Ishikawa (cell line): ENCODE data around the gene COL25A1.

Experiments used
- CEBPB ChIP-seq: IDR thresholded peaks from 2 replicates; pipeline ENCODE4 v1.6.1; 2012
- CREB1 ChIP-seq: IDR thresholded peaks from 2 replicates; pipeline ENCODE4 v1.6.1; 2012; ENCODE audit warnings: low read depth
- EGR1 ChIP-seq: IDR thresholded peaks from 2 replicates; pipeline ENCODE4 v1.6.1; 2012
- EP300 ChIP-seq: IDR thresholded peaks from 2 replicates; pipeline ENCODE4 v1.6.1; 2012; ENCODE audit warnings: borderline replicate concordance
- FOXM1 ChIP-seq: IDR thresholded peaks from 2 replicates; pipeline ENCODE4 v1.6.1; 2012; ENCODE audit warnings: low read depth, borderline replicate concordance
- NFIC ChIP-seq: IDR thresholded peaks from 2 replicates; pipeline ENCODE4 v1.6.1; 2012
- RAD21 ChIP-seq: IDR thresholded peaks from 2 replicates; pipeline ENCODE4 v1.6.1; 2012; ENCODE audit warnings: low read depth
- TAF1 ChIP-seq: IDR thresholded peaks from 2 replicates; pipeline ENCODE4 v1.6.1; 2012; ENCODE audit warnings: low read depth, mild to moderate bottlenecking
- TCF12 ChIP-seq: IDR thresholded peaks from 2 replicates; pipeline ENCODE4 v1.6.1; 2012; ENCODE audit warnings: low read depth
- TEAD4 ChIP-seq: IDR thresholded peaks from 2 replicates; pipeline ENCODE4 v1.6.1; 2012
- YY1 ChIP-seq: IDR thresholded peaks from 2 replicates; pipeline ENCODE4 v1.6.1; 2012; ENCODE audit warnings: low read depth
- ZBTB7A ChIP-seq: IDR thresholded peaks from 2 replicates; pipeline ENCODE4 v1.6.1; 2012; ENCODE audit warnings: low read depth
- TF ChIP-seq, protein P1 (sequence below): IDR thresholded peaks from 2 replicates; pipeline ENCODE4 v1.6.1; 2012
- TF ChIP-seq, protein P2 (sequence below): IDR thresholded peaks from 2 replicates; pipeline ENCODE4 v1.6.1; 2012
- TF ChIP-seq, protein P3 (sequence below): IDR thresholded peaks from 2 replicates; pipeline ENCODE4 v1.6.1; 2012; ENCODE audit warnings: low read depth, mild to moderate bottlenecking

COL25A1 gene

DNA sequence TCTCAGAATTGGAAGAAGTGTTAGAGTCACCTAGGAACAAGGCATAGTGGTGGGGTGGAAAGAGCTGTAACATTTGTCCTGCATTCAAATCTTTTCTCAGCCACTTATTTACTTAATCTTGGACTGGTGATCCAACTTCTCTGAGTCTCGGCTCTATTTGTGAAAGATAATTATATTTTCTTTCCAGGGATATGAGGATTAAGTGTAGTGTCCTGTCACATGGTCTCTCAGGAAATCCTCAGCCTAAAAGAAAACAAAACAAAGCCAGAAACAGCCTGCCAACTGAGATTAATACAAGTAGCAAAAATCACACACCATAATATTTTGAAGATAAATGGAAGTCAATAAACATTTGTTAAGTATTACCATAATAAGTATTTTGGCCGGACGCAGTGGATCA lies 506.3 kb downstream of the COL25A1 start:
- TF ChIP-seq, protein P1, sequence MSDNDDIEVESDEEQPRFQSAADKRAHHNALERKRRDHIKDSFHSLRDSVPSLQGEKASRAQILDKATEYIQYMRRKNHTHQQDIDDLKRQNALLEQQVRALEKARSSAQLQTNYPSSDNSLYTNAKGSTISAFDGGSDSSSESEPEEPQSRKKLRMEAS, result no peak
- TF ChIP-seq TAF1 (no peak), TEAD4 (no peak), RAD21 (no peak), YY1 (no peak), NFIC (no peak), CREB1 (no peak), FOXM1 (no peak), EP300 (no peak)

DNA sequence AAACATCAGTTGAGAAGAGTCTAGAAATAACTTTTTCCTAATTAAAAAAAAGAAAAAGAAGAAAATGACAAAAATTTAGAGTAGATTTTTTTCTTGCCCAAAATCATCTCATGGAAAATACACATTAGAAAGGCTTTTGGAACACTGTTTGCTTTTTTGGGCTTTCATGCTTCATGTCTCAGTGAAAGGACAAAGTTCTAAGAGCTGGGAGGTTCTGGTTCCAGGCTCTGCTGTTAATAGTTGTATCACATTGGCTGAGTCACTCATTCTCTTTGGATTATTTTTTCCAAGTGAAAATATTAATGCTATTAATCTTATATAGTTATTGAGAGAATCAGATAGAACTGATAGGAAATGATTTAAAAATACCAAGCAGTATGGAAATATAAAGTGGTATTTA lies 506.7 kb downstream of the COL25A1 start:
- TF ChIP-seq, protein P1, result no peak
- TF ChIP-seq YY1 (no peak), FOXM1 (no peak)

DNA sequence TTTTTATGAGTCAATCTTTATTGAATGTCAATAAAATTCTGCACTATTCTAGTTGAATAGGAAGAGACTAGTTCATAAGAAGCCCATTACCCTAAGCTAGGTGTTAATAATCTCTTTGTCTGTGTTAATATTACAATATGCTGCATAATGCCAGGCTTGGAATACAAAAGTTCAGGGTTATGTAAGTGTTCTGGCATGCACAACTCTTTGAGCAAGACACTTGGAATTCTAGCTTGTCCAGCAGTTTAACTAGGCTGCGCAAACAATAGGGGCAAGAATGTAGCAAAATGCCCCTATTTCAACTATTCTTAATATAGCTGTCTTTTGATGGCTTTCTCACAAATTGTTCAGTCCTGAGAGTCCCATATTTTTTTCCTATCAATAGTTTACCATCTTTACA lies 508.3 kb downstream of the COL25A1 start:
- TF ChIP-seq, protein P1, result no peak
- peak; percentile 49; the same call in 1 of the 2 replicates for TF ChIP-seq TEAD4

DNA sequence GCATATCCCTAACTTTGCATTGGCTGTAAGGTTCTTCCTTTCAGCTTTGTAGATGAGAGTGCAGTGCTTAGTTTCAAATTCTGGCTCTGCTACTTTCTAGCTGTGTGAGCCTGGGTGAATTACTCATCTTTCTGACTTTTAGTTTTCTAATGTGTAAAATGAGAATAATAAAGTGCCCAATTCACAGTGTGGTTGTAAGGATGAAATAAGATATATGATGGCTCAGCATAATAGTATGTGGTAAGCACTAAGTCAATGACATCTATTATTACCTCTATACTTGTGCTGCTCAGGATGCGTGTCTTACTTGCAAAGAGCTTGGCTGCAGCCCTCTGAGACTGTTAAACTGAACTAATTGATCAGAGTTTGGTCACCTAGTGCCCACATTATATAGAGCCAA lies 509.0 kb downstream of the COL25A1 start:
- TF ChIP-seq RAD21, result no peak
- TF ChIP-seq EGR1, result no peak

DNA sequence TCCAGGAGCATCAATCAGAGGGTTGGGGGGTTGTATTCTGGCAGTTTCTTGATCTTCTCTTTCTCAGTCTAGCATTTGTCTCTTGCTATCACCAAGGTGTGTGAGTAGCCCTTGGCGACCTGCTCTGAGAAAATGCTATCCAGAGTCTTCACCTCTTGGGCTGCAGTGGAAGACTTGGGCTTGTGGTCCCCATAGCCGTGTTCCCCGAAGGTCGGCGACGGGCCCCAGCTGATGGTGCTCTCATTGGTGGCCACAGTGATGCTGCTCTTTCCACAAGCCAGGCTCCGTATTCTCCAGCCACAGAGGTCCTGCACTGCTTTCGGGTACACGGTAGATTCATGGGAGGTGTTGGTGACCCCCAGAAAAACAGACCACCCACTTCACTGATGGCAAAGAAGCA lies 513.7 kb downstream of the COL25A1 start:
- TF ChIP-seq, protein P1, result no peak
- TF ChIP-seq EP300 (no peak), ZBTB7A (no peak), TCF12 (no peak), EGR1 (no peak), YY1 (no peak), CEBPB (no peak), CREB1 (no peak), RAD21 (no peak), TEAD4 (no peak), NFIC (no peak), FOXM1 (no peak), TAF1 (no peak)
- TF ChIP-seq, protein P2, sequence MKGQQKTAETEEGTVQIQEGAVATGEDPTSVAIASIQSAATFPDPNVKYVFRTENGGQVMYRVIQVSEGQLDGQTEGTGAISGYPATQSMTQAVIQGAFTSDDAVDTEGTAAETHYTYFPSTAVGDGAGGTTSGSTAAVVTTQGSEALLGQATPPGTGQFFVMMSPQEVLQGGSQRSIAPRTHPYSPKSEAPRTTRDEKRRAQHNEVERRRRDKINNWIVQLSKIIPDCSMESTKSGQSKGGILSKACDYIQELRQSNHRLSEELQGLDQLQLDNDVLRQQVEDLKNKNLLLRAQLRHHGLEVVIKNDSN, result no peak
- TF ChIP-seq, protein P3, sequence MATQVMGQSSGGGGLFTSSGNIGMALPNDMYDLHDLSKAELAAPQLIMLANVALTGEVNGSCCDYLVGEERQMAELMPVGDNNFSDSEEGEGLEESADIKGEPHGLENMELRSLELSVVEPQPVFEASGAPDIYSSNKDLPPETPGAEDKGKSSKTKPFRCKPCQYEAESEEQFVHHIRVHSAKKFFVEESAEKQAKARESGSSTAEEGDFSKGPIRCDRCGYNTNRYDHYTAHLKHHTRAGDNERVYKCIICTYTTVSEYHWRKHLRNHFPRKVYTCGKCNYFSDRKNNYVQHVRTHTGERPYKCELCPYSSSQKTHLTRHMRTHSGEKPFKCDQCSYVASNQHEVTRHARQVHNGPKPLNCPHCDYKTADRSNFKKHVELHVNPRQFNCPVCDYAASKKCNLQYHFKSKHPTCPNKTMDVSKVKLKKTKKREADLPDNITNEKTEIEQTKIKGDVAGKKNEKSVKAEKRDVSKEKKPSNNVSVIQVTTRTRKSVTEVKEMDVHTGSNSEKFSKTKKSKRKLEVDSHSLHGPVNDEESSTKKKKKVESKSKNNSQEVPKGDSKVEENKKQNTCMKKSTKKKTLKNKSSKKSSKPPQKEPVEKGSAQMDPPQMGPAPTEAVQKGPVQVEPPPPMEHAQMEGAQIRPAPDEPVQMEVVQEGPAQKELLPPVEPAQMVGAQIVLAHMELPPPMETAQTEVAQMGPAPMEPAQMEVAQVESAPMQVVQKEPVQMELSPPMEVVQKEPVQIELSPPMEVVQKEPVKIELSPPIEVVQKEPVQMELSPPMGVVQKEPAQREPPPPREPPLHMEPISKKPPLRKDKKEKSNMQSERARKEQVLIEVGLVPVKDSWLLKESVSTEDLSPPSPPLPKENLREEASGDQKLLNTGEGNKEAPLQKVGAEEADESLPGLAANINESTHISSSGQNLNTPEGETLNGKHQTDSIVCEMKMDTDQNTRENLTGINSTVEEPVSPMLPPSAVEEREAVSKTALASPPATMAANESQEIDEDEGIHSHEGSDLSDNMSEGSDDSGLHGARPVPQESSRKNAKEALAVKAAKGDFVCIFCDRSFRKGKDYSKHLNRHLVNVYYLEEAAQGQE, result no peak

DNA sequence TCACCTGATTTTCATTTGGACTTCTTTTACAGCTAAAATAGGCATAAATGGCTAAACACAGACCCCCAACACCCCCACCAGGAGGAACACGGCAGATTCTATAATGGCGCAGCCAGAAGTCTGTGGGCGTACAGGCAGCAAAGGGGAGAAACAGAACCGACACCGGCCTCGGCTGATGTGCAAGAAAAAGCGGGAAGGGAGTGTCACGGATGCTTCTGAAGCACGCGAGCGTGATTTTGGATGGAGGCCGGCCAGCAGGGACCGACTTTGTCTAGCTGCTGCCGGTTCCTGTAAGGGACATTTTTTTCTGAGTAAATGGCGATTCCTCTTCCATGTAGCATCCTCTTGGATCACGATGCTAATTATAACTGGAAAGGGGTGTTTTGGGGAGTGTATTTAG lies 514.7 kb downstream of the COL25A1 start:
- TF ChIP-seq, protein P2, result no peak
- no peak for TF ChIP-seq RAD21
- TF ChIP-seq CEBPB, result no peak
- no peak for TF ChIP-seq TAF1
- no peak for TF ChIP-seq YY1
- TF ChIP-seq NFIC, result no peak
- TF ChIP-seq, protein P3, result no peak
- TF ChIP-seq EP300, result no peak
- TF ChIP-seq EGR1, result no peak
- TF ChIP-seq ZBTB7A, result no peak
- no peak for TF ChIP-seq CREB1
- TF ChIP-seq, protein P1, result no peak
- TF ChIP-seq FOXM1, result no peak

DNA sequence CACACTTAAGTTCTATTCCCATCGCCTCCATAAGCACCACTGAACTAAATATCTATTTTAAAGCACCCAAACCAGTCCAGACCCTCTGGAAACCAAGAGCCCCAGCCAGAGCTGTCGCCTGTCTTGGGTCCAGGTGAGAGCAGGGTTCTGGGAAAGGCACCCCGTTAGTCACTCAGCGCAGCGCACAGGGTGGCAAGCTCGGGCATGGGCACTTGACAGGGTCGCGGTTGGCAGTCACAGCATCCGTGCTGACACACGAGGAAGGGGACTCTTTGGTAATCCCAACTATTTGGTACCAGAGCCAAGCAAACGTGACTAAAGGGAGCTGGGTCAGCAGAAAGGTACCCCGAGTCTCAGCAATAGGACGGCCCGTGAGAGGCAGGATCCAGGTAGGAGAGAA lies 515.4 kb downstream of the COL25A1 start:
- TF ChIP-seq CREB1 (no peak), TEAD4 (no peak), FOXM1 (no peak), TCF12 (no peak), NFIC (no peak), ZBTB7A (no peak), YY1 (no peak), RAD21 (no peak), EGR1 (no peak), CEBPB (no peak), EP300 (no peak), TAF1 (no peak)
- TF ChIP-seq, protein P2, result no peak
- TF ChIP-seq, protein P1, result no peak
- TF ChIP-seq, protein P3, result no peak
